Testis (tissue), 2 donors: ENCODE measurements around the gene SLC28A1.

Experiments
- POLR2A ChIP-seq: fragments of 450-650 bp; IDR thresholded peaks from one replicate; pipeline ENCODE4 v1.6.1; 2017; ENCODE audit warnings: antibody characterized with exemption, mild to moderate bottlenecking, moderate library complexity
- TF ChIP-seq, protein P1 (sequence below), 3 experiments: fragments of 450-650 bp in 2 of 3; fragments of 200-600 bp in 1 of 3; sonication (generic) in 1 of 3; IDR thresholded peaks; one replicate each; pipeline ENCODE4 v1.5.1; 2016 to 2019; ENCODE audit warnings: antibody characterized with exemption in 3 of 3, mild to moderate bottlenecking in 2 of 3, moderate library complexity in 1 of 3

DNA sequence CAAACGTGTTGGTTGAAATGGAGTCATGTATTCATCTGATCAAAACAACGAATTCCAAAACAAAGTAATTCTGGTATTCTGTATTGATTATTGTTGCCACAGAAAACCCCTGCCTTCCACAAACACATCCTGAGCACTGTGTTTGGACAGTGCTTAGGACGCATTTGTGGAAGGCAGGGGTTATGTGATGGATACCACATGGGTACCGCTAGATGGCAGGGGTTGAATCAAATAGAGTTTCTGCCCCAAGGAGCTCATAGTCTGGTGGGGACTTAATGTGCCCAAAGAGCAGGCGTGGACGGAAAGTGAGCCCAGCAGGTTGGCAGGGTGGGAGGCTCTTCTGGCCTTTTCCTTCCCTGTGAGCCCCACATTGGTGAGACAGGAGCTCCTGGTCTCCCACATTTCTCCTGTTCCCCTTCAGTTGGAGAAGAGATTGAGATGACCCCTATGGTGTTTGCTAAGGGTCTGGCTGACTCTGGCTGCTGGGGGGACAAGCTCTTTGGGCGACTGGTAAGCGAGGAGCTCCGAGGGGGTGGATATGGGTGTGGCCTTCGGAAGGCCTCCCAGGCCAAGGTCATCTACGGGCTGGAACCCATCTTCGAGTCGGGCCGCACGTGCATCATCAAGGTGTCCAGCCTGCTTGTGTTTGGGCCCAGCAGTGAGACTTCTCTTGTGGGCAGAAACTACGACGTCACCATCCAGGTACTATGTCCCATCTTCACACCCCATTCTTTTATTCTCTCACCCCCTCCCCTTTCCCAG, 22.1 kb upstream of the SLC28A1 start:
- TF ChIP-seq, protein P1, sequence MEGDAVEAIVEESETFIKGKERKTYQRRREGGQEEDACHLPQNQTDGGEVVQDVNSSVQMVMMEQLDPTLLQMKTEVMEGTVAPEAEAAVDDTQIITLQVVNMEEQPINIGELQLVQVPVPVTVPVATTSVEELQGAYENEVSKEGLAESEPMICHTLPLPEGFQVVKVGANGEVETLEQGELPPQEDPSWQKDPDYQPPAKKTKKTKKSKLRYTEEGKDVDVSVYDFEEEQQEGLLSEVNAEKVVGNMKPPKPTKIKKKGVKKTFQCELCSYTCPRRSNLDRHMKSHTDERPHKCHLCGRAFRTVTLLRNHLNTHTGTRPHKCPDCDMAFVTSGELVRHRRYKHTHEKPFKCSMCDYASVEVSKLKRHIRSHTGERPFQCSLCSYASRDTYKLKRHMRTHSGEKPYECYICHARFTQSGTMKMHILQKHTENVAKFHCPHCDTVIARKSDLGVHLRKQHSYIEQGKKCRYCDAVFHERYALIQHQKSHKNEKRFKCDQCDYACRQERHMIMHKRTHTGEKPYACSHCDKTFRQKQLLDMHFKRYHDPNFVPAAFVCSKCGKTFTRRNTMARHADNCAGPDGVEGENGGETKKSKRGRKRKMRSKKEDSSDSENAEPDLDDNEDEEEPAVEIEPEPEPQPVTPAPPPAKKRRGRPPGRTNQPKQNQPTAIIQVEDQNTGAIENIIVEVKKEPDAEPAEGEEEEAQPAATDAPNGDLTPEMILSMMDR (IDR thresholded peaks at IDR 0.05): no peak
- no peak for TF ChIP-seq POLR2A
